GM21447 (cell line): ENCODE measurements around the gene INTS15.
"Not testable (repeated sequence)": the region's sequence is repeated elsewhere in the genome, so short reads cannot be mapped to it uniquely, and the experiment has no call there.

Source experiments
- ATAC-seq: cut with Tn5 transposase; IDR thresholded peaks from one replicate; pipeline ENCODE4 v1.9.1; 2021; ENCODE audit not compliant: unreplicated experiment

The INTS15 gene

DNA sequence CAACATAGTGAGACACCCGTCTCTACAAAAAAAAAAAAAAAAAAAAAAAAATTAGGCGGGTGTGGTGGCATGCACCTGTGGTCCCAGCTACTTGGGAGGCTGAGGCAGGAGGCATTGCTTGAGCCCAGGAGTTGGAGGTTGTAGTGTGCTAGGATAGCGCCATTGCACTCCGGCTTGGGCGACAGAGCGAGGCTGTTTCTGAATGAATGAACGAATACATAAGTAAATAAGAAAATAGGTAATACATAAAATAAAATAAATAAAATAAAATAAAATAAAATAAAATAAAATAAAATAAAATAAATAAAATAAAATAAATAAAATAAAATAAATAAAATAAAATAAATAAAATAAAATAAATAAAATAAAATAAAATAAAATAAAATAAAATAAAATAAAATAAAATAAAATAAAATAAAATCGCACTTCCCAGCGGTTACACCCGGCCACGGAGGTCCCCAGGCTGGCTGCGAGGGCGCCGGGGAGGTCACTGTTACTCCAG is 12.9 kb upstream of the INTS15 start:
- not testable (repeated sequence) for ATAC-seq

DNA sequence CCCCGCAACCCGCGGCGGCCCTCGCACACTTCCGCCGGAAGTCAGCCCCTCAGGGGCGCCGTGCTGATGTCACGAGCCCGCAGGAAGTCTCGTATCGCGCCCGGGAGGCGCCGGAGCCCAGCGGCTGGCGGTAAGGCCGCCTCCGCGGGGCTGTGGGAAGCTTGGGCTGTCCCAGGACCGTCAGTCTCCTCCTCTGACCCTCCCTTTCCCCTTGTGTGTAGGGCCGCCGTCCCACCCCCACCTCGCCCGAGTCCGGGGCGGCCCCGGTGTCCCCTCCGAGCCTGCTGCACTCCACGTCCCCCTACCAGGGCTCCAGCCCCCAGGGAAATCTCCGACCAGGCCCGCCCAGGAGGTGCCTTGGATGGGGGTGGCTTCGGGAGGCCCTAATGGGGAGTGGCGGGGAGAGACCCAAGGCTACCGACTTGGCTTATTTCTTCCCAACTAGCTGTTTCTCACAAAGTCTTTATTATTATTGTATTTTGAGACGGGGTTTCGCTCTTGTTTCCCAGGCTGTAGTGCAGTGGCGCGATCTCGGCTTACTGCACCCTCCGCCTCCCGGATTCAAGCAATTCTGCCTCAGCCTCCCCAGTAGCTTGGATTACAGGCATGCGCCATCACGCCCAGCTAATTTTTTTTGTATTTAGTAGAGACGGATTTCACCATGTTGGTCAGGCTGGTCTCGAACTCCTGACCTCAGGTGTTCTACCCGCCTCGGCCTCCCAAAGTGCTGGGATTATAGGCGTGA is 12.3 kb upstream of the INTS15 start, which contains the start of gene ZDHHC4:
Gene ZDHHC4, plus strand, starts transcription at position 86 of the 745 bp plus-strand sequence. CDS start 3,108 bp downstream, outside the sequence.
- ATAC-seq: peak; percentile 93

DNA sequence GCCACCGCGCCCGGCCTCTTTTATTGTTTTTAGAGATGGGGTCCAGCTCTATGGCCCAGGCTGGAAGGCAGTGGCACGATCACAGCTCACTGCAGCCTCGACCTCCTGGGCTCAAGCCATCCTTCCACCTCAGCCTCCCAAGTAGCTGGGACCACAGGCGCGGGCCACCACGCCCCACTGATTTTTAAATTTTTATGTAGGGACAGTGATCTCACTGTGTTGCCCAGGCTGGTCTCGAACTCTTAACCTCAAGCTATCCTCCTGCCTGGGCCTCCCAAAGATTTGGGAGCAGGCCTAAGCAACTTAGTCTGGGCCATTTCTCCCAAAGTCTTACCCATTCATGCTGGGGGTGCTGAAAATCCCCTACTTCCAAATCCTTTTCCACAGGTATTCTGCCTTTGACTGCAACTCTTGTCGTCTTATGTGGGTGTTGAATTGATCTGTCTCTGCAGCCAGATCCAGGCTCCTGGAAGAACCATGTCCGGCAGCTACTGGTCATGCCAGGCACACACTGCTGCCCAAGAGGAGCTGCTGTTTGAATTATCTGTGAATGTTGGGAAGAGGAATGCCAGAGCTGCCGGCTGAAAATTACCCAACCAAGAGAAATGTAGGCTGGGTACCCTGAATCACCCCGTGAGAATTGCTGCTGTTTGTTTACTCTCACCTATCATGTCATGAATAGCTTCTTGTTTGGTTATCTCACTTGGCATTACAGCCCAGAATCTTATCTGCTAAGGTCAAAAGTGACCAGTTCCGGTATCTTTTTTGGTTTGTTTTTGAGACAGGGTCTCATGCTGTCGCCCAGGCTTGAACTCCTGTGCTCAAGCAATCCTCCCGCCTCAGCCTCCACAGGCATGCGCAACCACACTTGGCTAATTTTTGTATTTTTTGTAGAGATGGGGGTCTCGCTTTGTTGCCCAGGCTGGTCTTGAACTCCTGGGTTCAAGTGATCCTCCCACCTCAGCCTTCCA is 11.4 kb upstream of the INTS15 start:
- no peak for ATAC-seq

DNA sequence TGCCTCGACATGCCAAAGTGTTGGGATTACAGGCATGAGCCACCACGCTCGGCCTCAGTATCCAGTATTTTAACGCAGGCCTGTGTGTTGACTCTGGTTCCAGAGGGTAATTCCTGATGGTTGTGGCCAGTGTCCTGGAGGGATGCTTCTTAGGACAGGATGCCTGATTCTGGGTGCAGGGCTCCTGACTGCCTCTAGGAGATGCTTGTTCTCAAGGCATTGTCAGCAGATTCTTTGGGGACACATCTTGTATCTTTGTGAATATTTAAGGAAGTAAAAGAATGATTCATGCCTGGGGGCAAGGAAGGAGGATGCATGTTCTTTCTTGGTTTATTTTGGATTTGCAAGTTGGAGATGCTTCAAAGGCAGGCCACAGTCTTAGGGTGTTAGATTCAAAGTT is 10.4 kb upstream of the INTS15 start:
- ATAC-seq: no peak

GRCh38 chr7:6585746-6586432 is 3.9 kb upstream of the INTS15 start:
- ATAC-seq: not testable (repeated sequence)

- no peak for ATAC-seq
Observed at GRCh38 chr7:6588566-6588965, 1.3 kb upstream of the INTS15 start.

- ATAC-seq: no peak
Observed at GRCh38 chr7:6589151-6589828, 531 bp upstream of the INTS15 start.

DNA sequence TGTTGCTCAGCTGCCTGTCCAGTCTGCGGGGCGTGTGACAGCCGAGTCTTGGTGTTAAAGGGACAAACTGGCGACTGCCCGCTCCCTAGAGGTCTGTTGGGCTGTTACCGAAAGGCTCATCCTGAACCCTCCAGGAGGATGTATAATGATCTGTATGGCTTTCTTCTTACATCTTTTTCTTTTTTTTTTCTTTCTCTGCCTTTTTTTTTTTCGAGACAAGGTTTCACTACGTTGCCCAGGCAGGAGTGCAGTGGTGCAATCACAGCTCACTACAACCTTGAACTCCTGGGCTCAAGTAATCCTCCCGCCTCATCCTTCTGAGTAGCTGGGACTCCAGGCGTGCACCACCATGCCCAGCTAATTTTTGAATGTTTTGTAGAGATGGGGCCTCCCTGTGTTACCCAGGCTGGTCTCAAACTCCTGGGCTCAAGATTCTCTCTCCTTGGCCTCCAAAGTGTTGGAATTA is 857 bp downstream of the INTS15 start:
- ATAC-seq: peak; percentile 38

GRCh38 chr7:6600093-6600492 is 10.3 kb downstream of the INTS15 start:
- ATAC-seq: no peak

DNA sequence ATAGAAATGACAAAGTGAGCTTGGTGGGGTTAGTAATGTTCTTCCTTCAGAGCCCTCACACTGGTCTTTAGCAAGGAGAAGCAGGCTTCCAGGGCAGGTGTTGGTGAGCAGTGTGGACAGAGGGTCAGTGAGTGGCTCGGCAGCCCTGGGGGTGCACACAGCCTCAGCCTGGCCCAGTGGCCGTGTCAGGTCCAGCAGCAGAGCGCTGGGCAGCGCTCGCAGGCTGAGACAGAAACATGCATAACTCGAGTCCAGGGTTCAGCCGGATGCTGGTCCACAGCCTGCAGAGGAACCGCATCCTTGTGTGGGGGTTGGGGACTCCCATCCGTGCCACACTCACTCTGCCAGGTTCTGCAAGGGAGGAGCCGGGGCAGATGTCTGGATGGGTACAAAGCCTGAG is 14.6 kb downstream of the INTS15 start:
- ATAC-seq: no peak

GRCh38 chr7:6606866-6607583 is 17.2 kb downstream of the INTS15 start:
- ATAC-seq: no peak

DNA sequence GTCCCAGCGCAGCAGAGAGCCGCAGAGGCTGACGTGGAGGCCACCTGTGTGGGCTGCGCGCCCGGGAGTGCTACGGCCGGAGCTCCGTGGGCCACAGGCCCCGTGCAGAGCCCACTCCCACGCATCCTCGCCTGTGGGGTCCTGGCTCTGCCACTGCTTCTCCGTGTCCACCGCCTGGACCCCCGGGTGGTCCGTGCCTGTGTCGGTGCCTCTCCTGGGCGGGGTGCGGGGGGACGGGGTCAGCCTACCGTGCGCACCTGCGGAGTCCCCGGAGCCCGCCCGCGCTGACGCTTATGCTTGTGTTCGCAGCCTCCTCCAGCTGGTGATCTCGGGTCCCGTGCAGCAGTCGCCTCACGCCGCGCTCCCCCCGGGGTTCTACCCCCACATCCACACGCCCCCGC is 17.8 kb downstream of the INTS15 start:
- no peak for ATAC-seq

- ATAC-seq: no peak
Observed at GRCh38 chr7:6608081-6608480, 18.3 kb downstream of the INTS15 start.

DNA sequence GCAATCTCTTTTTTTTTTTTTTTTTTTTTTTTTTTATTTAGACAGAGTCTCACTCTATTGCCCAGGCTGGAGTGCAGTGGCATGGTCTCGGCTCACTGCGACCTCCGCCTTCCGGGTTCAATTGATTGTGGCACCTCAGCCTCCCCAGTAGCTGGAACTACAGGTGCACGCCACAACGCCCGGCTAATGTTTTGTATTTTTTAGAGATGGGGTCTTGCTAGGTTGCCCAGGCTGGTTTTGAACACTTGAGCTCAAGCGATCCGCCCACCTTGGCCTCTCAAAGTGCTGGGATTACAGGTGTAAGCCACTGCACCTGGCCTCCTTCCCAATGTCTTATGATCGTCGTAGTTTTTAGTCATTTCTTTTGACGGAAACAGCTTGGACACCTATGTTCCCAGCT is 19.0 kb downstream of the INTS15 start:
- ATAC-seq: no peak

DNA sequence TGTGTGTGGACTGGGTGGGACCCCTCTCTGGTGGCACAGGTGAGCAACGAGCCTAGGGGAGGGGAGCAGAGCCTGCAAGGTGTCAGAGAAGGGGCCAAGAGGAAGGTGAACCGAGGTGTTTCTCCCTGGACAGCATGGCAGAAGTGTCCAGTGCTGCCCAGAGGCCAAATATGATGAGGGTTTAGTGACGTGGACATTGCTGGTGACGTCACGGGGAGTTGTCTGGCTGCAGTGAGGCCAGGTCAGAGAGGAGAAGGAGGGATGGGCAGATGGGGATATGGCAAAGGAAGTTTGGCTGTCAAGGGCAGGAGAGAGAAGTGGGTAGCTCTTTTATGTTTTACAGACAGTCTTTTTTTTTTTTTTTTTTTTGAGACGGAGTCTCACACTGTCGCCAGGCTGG is 23.0 kb downstream of the INTS15 start:
- no peak for ATAC-seq

DNA sequence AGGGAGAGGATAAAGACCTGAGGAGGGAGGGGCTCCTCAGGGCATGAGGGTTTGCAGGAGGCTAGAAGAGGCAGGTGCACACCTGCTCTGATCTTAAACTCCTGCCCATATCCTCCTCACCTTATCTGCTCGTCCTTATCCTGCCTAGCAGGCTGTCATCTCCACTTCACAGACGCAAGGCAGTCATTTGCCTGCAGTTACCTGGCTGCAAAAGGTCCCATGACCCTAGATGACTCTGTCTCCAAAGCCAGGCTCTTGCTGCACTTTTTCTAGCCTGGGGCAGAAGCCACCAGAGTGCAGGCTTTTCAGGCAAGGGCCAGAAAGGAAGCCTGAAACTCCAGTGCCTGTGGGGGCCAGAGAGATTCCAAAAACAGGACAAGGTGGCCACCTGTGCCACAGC is 23.9 kb downstream of the INTS15 start:
- ATAC-seq: no peak

GRCh38 chr7:6614953-6615722 is 25.3 kb downstream of the INTS15 start, which contains the start of gene ZNF853:
TSS of gene ZNF853 (plus strand) at chr7:6615610. CDS start at chr7:6616175, 565 bp downstream.
- no peak for ATAC-seq

DNA sequence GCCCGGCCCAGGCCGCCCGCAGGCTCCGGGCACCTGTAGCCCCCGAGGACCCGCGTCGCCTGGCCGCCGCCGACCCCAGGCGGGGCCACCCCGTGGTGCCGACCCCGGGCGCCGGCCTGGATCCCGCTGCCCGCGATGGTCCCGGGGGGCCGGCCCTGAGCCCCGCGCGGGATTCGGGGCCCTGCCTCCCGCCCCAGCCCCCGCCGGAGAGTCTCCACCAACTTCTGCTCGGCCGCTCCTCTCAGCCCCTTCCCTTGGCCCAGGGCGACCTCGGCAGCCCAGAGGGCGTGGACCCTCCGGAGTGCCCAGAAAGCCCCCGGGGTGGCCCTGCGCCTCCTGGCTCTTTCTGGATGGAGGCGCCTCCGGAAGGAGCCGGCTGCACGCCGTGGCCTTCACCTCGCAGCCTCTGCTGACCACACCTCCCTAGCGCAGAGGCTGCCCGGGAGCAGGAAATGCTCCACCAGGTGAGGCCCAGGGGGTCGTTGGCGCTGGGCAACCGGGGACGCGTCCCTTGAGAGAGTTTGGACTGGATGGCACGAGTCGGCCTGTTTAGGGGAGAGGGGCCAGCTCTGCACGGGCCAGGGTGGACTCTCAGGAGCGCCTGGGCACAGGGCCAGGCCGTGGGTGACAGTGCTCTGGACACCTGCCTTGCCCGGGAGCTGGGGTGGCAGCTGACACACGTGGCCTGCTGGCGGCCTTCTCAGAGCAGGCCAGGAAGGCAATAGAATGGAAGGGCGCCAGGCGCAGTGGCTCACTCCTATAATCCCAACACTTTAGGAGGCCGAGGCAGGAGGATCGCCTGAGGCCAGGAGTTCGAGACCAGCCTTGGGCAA is 26.1 kb downstream of the INTS15 start:
- no peak for ATAC-seq
